Smooth muscle cell (in vitro differentiated cells): Measurements from ENCODE around the gene OSER1. TPM values are rescaled to one million over a fixed set of nuclear protein-coding genes. Genes with fewer than 3 reads are reported as not detected.

ENCODE experiments used
- DNase-seq: peaks from one replicate; lab custom pipeline; 2025; ENCODE audit not compliant: unreplicated experiment; lab: John Stamatoyannopoulos, UW
- H2AFZ ChIP-seq: fragments of 200-600 bp; sonication (generic); 2 replicates; pipeline ENCODE4 v1.6.0; 2016; ENCODE audit warnings: antibody characterized with exemption, low read depth, mild to moderate bottlenecking
- H3F3A ChIP-seq: fragments of 200-600 bp; sonication (generic); 2 replicates; pipeline ENCODE4 v1.6.0; 2017; ENCODE audit warnings: antibody characterized with exemption, low read depth
- H3K27ac ChIP-seq: fragments of 200-600 bp; sonication (generic); 2 replicates; pipeline ENCODE4 v1.5.1; 2016; ENCODE audit warnings: low read depth, mild to moderate bottlenecking
- H3K27me3 ChIP-seq: fragments of 200-600 bp; sonication (generic); 2 replicates; pipeline ENCODE4 v1.6.1; 2016; ENCODE audit warnings: low read depth, mild to moderate bottlenecking
- H3K36me3 ChIP-seq: fragments of 200-600 bp; sonication (generic); 2 replicates; pipeline ENCODE4 v1.5.1; 2016; ENCODE audit warnings: low read depth
- H3K4me1 ChIP-seq: fragments of 200-600 bp; sonication (generic); 2 replicates; pipeline ENCODE4 v1.5.1; 2016; ENCODE audit warnings: low read depth
- H3K4me2 ChIP-seq: fragments of 200-600 bp; sonication (generic); 2 replicates; pipeline ENCODE4 v1.6.0; 2016; ENCODE audit warnings: mild to moderate bottlenecking
- H3K4me3 ChIP-seq: fragments of 200-600 bp; sonication (generic); 2 replicates; pipeline ENCODE4 v1.5.1; 2016; ENCODE audit warnings: mild to moderate bottlenecking
- H3K79me2 ChIP-seq: fragments of 200-600 bp; sonication (generic); 2 replicates; pipeline ENCODE4 v1.6.0; 2016; ENCODE audit warnings: low read depth, mild to moderate bottlenecking
- H3K9ac ChIP-seq: fragments of 200-600 bp; sonication (generic); 2 replicates; pipeline ENCODE4 v1.6.0; 2016; ENCODE audit warnings: low read depth
- H3K9me3 ChIP-seq: fragments of 200-600 bp; sonication (generic); replicated peaks from 2 replicates; pipeline ENCODE4 v1.5.1; 2016; ENCODE audit warnings: low read depth
- H4K20me1 ChIP-seq: fragments of 200-600 bp; sonication (generic); 2 replicates; pipeline ENCODE4 v1.6.0; 2016; ENCODE audit warnings: low read depth
- WGBS: methylation state at CpG from one replicate; pipeline ENCODE4 v1.1.7; 2016; ENCODE audit warnings: low lambda C conversion rate; 5-methylcytosine and 5-hydroxymethylcytosine counted together
- polyA plus RNA-seq: library from polyadenylated mRNA; unstranded; fragments of >200 nt; fragmentation: Nextera tagmentation; extraction: Ambion mirVana; gene quantifications from 2 replicates; pipeline ENCODE4 v1.2.1, GENCODE V29; 2016
- total RNA-seq: library from RNA; depleted of rRNA; stranded (reverse); fragments of >200 nt; gene quantifications from 2 replicates; pipeline ENCODE4 v1.2.3, GENCODE V29; 2014
- TF ChIP-seq, protein P1 (sequence below): fragments of 200-600 bp; sonication (generic); IDR thresholded peaks from 2 replicates; pipeline ENCODE4 v1.5.1; 2017; ENCODE audit warnings: borderline replicate concordance, mild to moderate bottlenecking, antibody characterized with exemption; ENCODE audit not compliant: insufficient read depth, poor library complexity, severe bottlenecking

OSER1 gene
- total and polyA plus RNA-seq, 2 experiments from 2014 or later = 33.1 to 42.3 TPM

DNA sequence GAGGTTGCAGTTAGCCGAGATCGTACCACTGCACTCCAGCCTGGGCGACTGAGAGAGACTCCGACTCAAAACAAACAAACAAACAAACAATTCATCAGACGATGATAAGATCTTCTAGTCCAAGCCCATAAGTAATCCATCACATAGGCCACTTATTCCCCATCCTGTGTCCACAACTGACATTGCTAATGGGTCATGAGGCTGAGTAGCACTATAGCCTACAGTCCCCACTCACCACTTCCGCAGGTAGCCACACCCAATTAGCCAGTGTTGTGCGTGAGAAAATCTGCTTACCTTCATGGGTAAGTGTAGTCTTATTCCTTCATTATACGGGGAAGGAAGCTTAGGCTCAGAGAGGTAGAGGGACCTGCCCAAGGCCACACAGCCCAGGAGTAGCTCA is 36.7 kb downstream of the OSER1 start:
- peaks cover 6% of the 10 kb centered on the region for H3K79me2 ChIP-seq
- no peak overlapping the region for H3K4me3 ChIP-seq
- no peak for DNase-seq
- H3K4me2 ChIP-seq = no peak overlapping the region
- WGBS = 77% methylated on average over 8 of the region's 8 CpGs
- H3K27me3 ChIP-seq = no peaks in the 10 kb centered on the region
- no peak overlapping the region for H3K9ac ChIP-seq
- H2AFZ ChIP-seq = no peak overlapping the region
- H3K4me1 ChIP-seq = no peaks in the 10 kb centered on the region
- no peaks in the 10 kb centered on the region for H3K9me3 ChIP-seq
- H3K36me3 ChIP-seq = no peaks in the 10 kb centered on the region
- H3F3A ChIP-seq = no peaks in the 10 kb centered on the region
- H3K27ac ChIP-seq = peak overlapping the region; percentile 69
- H4K20me1 ChIP-seq = no peaks in the 10 kb centered on the region
- TF ChIP-seq, protein P1, sequence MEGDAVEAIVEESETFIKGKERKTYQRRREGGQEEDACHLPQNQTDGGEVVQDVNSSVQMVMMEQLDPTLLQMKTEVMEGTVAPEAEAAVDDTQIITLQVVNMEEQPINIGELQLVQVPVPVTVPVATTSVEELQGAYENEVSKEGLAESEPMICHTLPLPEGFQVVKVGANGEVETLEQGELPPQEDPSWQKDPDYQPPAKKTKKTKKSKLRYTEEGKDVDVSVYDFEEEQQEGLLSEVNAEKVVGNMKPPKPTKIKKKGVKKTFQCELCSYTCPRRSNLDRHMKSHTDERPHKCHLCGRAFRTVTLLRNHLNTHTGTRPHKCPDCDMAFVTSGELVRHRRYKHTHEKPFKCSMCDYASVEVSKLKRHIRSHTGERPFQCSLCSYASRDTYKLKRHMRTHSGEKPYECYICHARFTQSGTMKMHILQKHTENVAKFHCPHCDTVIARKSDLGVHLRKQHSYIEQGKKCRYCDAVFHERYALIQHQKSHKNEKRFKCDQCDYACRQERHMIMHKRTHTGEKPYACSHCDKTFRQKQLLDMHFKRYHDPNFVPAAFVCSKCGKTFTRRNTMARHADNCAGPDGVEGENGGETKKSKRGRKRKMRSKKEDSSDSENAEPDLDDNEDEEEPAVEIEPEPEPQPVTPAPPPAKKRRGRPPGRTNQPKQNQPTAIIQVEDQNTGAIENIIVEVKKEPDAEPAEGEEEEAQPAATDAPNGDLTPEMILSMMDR = no peak

DNA sequence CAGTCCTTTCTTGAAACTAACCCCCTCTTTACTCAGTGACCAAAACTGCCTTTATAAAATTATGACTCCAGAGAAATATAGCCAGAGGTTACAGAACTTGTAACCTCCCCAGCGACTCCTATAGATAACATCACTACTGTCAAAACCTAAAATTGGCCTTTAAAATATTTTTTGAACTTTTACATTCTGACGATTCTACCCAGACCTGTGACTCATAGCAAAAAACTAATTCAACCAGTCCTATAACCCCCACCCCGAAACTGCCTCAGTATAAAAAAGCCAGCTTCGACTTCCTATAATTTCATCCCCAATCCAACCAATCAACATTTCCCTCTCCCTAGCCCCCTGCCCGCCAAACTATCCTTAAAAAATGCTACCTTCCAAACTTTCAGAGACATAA is 37.5 kb downstream of the OSER1 start:
- no peak for DNase-seq
- Histone ChIP-seq H3F3A (no peaks in the 10 kb centered on the region), H3K27ac (peak overlapping the region; percentile 69), H2AFZ (no peak overlapping the region), H3K79me2 (no peaks in the 10 kb centered on the region), H3K9me3 (no peaks in the 10 kb centered on the region), H3K27me3 (no peaks in the 10 kb centered on the region), H3K36me3 (no peaks in the 10 kb centered on the region), H3K4me3 (no peak overlapping the region), H3K9ac (no peak overlapping the region), H3K4me2 (no peak overlapping the region), H4K20me1 (no peaks in the 10 kb centered on the region), H3K4me1 (no peaks in the 10 kb centered on the region)
- WGBS = 66% methylated on average over 5 of the region's 5 CpGs
- TF ChIP-seq, protein P1 = no peak

DNA sequence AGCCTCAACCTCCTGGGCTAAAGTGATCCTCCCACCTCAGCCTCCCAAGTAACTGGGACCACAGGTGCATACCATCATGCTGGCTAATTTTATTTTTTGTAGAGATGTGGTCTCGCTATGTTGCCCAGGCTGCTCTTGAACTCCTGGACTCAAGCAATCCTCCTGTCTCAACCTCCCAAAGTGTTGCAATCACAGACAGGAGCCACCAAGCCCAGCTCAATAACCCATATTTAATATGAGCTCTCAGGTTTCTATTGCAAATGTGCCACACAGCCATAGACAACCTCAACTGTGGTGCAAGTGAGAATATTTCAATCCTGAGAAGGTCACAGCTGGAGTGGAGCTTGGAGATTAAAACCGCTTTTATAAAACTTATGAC is 38.0 kb downstream of the OSER1 start:
- WGBS = 97% methylated on average over 2 of the region's 2 CpGs
- H3K36me3 ChIP-seq = no peaks in the 10 kb centered on the region
- H3K27ac ChIP-seq = peak overlapping the region; percentile 69
- H2AFZ ChIP-seq = no peak overlapping the region
- no peak for DNase-seq
- H3K9me3 ChIP-seq = no peaks in the 10 kb centered on the region
- H3F3A ChIP-seq = no peaks in the 10 kb centered on the region
- TF ChIP-seq, protein P1 = no peak
- no peaks in the 10 kb centered on the region for H3K79me2 ChIP-seq
- no peaks in the 10 kb centered on the region for H3K27me3 ChIP-seq
- no peaks in the 10 kb centered on the region for H3K4me1 ChIP-seq
- no peak overlapping the region for H3K4me3 ChIP-seq
- H3K4me2 ChIP-seq = no peak overlapping the region
- H4K20me1 ChIP-seq = no peaks in the 10 kb centered on the region
- H3K9ac ChIP-seq = no peak overlapping the region

DNA sequence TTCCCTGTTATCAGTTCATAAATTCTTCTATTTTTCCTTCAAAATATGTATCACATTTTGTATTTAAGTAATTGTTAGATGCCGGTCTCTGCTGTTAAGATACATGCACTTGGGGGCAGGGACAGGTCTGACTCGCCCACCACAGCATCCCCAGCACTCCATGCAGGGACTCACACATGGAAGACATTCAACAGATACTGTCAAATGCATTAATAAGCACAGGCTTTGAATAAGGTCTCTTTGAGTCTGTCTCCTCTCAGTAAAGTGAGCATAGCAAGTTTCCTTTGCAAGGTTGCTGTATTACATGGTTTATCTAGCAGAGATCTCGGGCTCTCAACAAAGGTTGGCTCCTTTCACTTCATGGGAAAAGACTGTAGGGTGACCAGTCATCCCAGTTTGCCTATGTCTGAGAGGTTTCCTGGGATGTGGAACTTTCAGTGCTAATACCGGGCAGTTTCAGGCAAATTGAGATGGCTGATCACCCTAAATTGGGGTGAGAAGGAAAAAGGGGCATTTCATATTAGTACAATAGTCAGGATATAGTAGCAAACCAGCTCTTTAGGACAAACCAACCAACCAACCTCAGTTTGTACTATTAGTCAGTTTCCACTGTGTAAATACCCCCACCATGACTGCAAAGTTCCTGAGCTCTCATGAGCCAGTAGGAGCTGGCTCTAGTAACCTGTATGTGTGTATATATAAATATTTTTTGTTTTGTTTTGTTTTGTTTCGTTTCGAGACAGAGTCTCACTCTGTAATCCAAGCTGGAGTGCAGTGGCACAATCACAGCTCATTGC is 38.6 kb downstream of the OSER1 start:
- TF ChIP-seq, protein P1 = no peak
- no peaks in the 10 kb centered on the region for H3K36me3 ChIP-seq
- no peaks in the 10 kb centered on the region for H4K20me1 ChIP-seq
- no peak overlapping the region for H2AFZ ChIP-seq
- WGBS = 71% methylated on average over 6 of the region's 6 CpGs
- no peak overlapping the region for H3K4me3 ChIP-seq
- H3K4me1 ChIP-seq = no peaks in the 10 kb centered on the region
- no peaks in the 10 kb centered on the region for H3F3A ChIP-seq
- no peaks in the 10 kb centered on the region for H3K27me3 ChIP-seq
- peak overlapping the region; percentile 69 for H3K27ac ChIP-seq
- DNase-seq = no peak
- H3K9ac ChIP-seq = no peak overlapping the region
- H3K4me2 ChIP-seq = no peak overlapping the region
- no peaks in the 10 kb centered on the region for H3K79me2 ChIP-seq
- no peaks in the 10 kb centered on the region for H3K9me3 ChIP-seq
